Ovary (tissue), 3 donors: ENCODE data around the gene PPP1R13B.

Source experiments
- CTCF ChIP-seq, 3 donors: fragments of 450-650 bp in 2 of 3; fragments of 200-600 bp in 1 of 3; IDR thresholded peaks; one replicate each; pipeline versions ENCODE4 v1.5.1 to v1.8.0; 2016 to 2022; ENCODE audit warnings: antibody characterized with exemption in 3 of 3, mild to moderate bottlenecking in 1 of 3
- EP300 ChIP-seq: sonication (generic); formaldehyde crosslinking; IDR thresholded peaks from one replicate; pipeline ENCODE4 v1.6.1; 2017; ENCODE audit warnings: antibody characterized with exemption
- POLR2A ChIP-seq: fragments of 450-650 bp; IDR thresholded peaks from one replicate; pipeline ENCODE4 v1.6.1; 2017; ENCODE audit warnings: antibody characterized with exemption, mild to moderate bottlenecking, moderate library complexity
- donor health status: DM: no; HTN: no; CAD: no.

DNA sequence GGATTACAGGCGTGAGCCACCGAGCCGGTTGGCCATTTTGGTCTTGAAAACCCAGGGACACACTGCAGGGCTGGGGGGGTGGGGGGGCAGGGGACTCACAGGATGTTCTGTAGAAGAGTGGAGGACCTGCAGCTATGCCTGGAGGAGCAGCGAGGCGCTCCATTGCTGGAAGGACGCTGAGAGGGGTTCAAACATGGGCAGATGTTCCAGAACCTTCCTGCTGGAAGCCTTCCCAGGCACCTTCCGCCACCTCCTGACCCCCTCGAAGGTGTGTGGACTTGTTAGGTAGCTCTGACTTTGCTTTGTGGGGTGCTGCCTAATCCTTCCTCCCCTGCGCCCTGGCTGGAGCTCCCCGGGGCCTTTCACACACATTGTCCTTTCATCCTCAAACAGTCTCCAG, 19.6 kb upstream of the PPP1R13B start:
- TF ChIP-seq POLR2A (no peak), CTCF (IDR thresholded peaks at IDR 0.05) (no peak), EP300 (no peak)
